ENCODE data around the gene SUCLG2.
A peak's percentile ranks its signal among the peaks of the same experiment; 100 is the strongest.
"Not testable (repeated sequence)": the region's sequence is repeated elsewhere in the genome, so short reads cannot be mapped to it uniquely, and the experiment has no call there.

The SUCLG2 gene

GRCh38 chr3:67551361-67552016 is 102.9 kb downstream of the SUCLG2 start:
- Mint-ChIP-seq H3K27ac (no peak overlapping the region), H3K36me3 (peaks cover 27% of the 10 kb centered on the region), H3K4me3 (no peak overlapping the region), H3K27me3 (no peaks in the 10 kb centered on the region), H3K9me3 (no peaks in the 10 kb centered on the region), H3K4me1 (peaks cover 15% of the 10 kb centered on the region)
- ATAC-seq (ENCODE audit: low read depth), result no peak
- DNase-seq (ENCODE audit: low spot score in 2 of 2), result no peak

DNA sequence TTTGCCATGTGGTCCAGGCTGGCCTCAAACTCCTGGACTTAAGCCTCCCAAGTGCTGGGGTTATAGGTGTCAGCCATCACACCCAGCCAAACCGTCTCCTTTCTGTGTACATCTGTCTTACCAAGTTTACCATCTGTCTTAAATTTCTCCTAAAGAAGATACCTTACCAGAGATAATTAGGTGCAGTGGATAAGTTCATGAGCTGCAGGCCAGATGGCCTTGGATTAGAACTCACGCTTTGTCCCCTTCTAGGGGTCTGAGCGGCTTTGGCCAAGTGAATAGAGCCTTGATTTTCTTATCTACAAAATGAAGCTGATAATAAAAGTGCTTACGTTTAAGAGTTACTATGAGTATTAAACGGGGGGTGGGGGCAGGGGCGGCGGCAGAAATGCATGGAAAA is 103.9 kb downstream of the SUCLG2 start:
- Mint-ChIP-seq H3K4me3 (no peak overlapping the region), H3K27me3 (no peaks in the 10 kb centered on the region), H3K4me1 (peaks cover 15% of the 10 kb centered on the region), H3K36me3 (peaks cover 24% of the 10 kb centered on the region), H3K27ac (no peak overlapping the region), H3K9me3 (no peaks in the 10 kb centered on the region)
- no peak for DNase-seq (ENCODE audit: low spot score in 2 of 2)
- no peak for ATAC-seq (ENCODE audit: low read depth)

DNA sequence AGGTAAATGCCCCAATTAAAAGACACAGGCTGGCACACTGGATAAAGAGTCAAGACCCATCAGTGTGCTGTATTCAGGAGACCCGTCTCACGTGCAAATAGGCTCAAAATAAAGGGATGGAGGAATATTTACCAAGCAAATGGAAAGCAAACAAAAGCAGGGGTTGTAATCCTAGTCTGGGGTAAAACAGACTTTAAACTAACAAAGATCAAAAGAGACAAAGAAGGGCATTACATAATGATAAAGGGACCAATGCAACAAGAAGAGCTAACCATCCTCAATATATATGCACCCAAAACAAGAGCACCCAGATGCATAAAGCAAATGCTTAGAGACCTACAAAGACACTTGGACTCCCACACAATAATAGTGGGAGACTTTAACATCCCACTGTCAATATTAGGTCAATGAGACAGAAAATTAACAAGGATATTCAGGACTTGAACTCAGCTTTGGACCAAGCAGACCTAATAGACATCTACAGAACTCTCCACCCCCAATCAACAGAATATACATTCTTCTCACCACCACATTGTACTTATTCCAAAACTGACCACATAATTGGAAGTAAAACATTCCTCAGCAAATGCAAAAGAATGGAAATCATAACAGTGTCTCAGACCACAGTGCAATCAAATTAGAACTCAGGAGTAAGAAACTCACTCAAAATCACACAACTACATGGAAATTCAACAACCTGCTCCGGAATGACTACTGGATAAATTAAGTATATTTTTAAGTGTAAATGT is 111.7 kb downstream of the SUCLG2 start:
- H3K27me3 Mint-ChIP-seq; H3K4me3 Mint-ChIP-seq; ATAC-seq (ENCODE audit: low read depth); H3K27ac Mint-ChIP-seq; DNase-seq (ENCODE audit: low spot score in 2 of 2): not testable (repeated sequence)
- Mint-ChIP-seq H3K9me3 (peaks cover 11% of the 10 kb centered on the region), H3K36me3 (peaks cover 48% of the 10 kb centered on the region), H3K4me1 (peaks cover 19% of the 10 kb centered on the region)

DNA sequence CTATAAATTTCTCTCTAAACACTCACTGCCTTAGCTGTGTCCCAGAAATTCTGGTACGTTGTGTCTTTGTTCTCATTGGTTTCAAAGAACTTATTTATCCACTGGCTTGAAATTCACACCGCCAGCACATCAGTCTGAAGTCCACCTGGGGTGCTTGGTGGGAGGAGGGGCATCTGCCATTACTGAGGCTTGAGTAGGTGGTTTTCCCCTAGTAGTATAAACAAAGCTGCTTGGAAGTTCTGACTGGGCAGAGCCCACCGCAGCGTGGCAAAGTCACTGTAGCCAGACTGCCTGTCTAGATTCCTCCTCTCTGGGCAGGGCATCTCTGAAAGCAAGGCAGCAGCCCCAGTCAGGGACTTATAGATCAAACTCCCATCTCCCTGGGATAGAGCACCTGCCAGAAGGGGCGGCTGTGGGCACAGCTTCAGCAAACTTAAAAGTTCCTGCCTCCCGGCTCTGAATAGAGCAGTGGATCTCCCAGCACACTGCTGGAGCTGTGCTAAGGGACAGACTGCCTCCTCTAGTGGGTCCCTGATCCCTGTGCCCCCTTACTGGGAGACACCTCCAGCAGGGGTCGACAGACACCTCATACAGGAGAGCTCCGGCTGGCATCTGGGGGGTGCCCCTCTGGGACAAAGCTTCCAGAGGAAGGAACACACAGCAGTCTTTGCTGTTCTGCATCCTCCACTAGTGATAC is 114.1 kb downstream of the SUCLG2 start:
- H3K4me3 Mint-ChIP-seq, result no peak overlapping the region
- DNase-seq (ENCODE audit: low spot score in 2 of 2), result no peak
- H3K4me1 Mint-ChIP-seq, result peaks cover 24% of the 10 kb centered on the region
- no peak overlapping the region for H3K27ac Mint-ChIP-seq
- no peaks in the 10 kb centered on the region for H3K27me3 Mint-ChIP-seq
- H3K9me3 Mint-ChIP-seq, result peaks cover 13% of the 10 kb centered on the region
- H3K36me3 Mint-ChIP-seq, result peaks cover 51% of the 10 kb centered on the region
- ATAC-seq (ENCODE audit: low read depth), result no peak

GRCh38 chr3:67537203-67537602 is 117.2 kb downstream of the SUCLG2 start:
- peak overlapping the region; percentile 25 for H3K27ac Mint-ChIP-seq

GRCh38 chr3:67535006-67535405 is 119.4 kb downstream of the SUCLG2 start:
- H3K9me3 Mint-ChIP-seq, result peaks cover 7% of the 10 kb centered on the region
- no peak for DNase-seq (ENCODE audit: low spot score in 2 of 2)
- no peak overlapping the region for H3K4me3 Mint-ChIP-seq
- no peak for ATAC-seq (ENCODE audit: low read depth)
- peaks cover 30% of the 10 kb centered on the region for H3K36me3 Mint-ChIP-seq
- H3K27ac Mint-ChIP-seq, result peak overlapping the region; percentile 2
- H3K4me1 Mint-ChIP-seq, result peaks cover 22% of the 10 kb centered on the region
- H3K27me3 Mint-ChIP-seq, result no peaks in the 10 kb centered on the region

More at GRCh38 chr3:67537203-67537602, 117.2 kb downstream of the SUCLG2 start:
- H3K4me1 Mint-ChIP-seq, result peaks cover 24% of the 10 kb centered on the region
- H3K9me3 Mint-ChIP-seq; H3K4me3 Mint-ChIP-seq; DNase-seq (ENCODE audit: low spot score in 2 of 2); ATAC-seq (ENCODE audit: low read depth); H3K27me3 Mint-ChIP-seq: not testable (repeated sequence)
- peaks cover 41% of the 10 kb centered on the region for H3K36me3 Mint-ChIP-seq

DNA sequence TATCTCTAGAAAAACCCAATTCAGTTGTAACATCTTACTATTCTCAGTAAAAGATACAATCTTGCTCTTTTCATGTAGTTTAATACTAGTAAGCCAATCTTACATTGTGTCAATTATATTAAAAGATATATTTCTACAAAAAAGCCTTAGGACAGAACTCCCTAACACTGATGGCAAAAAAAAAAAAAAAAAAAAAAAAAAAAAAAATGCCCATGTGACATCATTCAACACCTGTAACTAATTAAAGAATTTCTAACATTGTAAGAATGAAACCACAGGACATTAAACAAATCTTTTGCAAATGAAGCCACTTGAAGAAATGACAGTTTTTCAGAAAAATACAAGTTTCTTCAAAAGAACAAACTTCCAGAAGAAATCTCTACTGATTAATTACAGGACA is 119.8 kb downstream of the SUCLG2 start:
- DNase-seq (ENCODE audit: low spot score in 2 of 2) (no peak), ATAC-seq (ENCODE audit: low read depth) (no peak)
- Mint-ChIP-seq H3K36me3 (peaks cover 26% of the 10 kb centered on the region), H3K9me3 (peaks cover 3% of the 10 kb centered on the region), H3K4me1 (peaks cover 22% of the 10 kb centered on the region), H3K27ac (no peak overlapping the region), H3K27me3 (no peaks in the 10 kb centered on the region), H3K4me3 (no peak overlapping the region)

- no peaks in the 10 kb centered on the region for H3K27me3 Mint-ChIP-seq
- no peaks in the 10 kb centered on the region for H3K9me3 Mint-ChIP-seq
- peaks cover 34% of the 10 kb centered on the region for H3K36me3 Mint-ChIP-seq
- DNase-seq (ENCODE audit: low spot score in 2 of 2) (no peak), ATAC-seq (ENCODE audit: low read depth) (no peak)
- H3K27ac Mint-ChIP-seq, result no peak overlapping the region
- H3K4me1 Mint-ChIP-seq, result peaks cover 22% of the 10 kb centered on the region
- no peak overlapping the region for H3K4me3 Mint-ChIP-seq
These were observed 123.0 kb downstream of the SUCLG2 start for GRCh38 chr3:67531181-67532101.

- Mint-ChIP-seq H3K36me3 (peaks cover 42% of the 10 kb centered on the region), H3K4me1 (peaks cover 11% of the 10 kb centered on the region)
These were observed 124.5 kb downstream of the SUCLG2 start for GRCh38 chr3:67529915-67530314.

GRCh38 chr3:67529337-67529736 is 125.1 kb downstream of the SUCLG2 start:
- Mint-ChIP-seq H3K4me1 (peaks cover 11% of the 10 kb centered on the region), H3K36me3 (peaks cover 48% of the 10 kb centered on the region), H3K27me3 (no peaks in the 10 kb centered on the region), H3K4me3 (no peak overlapping the region), H3K9me3 (no peaks in the 10 kb centered on the region), H3K27ac (no peak overlapping the region)
- ATAC-seq (ENCODE audit: low read depth) (no peak), DNase-seq (ENCODE audit: low spot score in 2 of 2) (no peak)

More at GRCh38 chr3:67529915-67530314, 124.5 kb downstream of the SUCLG2 start:
- H3K4me3 Mint-ChIP-seq, result no peak overlapping the region
- H3K27ac Mint-ChIP-seq, result no peak overlapping the region
- ATAC-seq (ENCODE audit: low read depth) (no peak), DNase-seq (ENCODE audit: low spot score in 2 of 2) (no peak)
- H3K27me3 Mint-ChIP-seq, result no peaks in the 10 kb centered on the region
- no peaks in the 10 kb centered on the region for H3K9me3 Mint-ChIP-seq

DNA sequence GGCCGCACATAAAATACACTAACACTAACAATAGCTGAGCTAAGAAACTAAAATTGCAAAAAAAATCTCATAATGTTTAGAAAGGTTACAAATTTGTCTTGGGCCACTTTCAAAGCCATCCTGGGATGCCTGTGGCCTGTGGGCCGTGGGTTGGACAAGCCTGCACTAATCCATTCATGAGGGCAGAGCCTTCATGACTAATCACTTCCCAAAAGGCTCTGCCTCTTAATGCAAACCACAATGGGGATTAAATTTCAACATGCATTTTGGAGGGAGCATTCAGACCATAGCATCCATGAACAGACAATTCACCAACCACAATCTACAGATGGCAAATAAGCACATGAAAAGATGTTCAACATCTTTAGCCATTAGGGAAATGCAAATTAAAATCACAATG is 128.2 kb downstream of the SUCLG2 start:
- Mint-ChIP-seq H3K4me3 (no peak overlapping the region), H3K27me3 (no peaks in the 10 kb centered on the region), H3K9me3 (no peaks in the 10 kb centered on the region), H3K36me3 (peaks cover 44% of the 10 kb centered on the region), H3K27ac (no peak overlapping the region), H3K4me1 (peaks cover 7% of the 10 kb centered on the region)
- ATAC-seq (ENCODE audit: low read depth), result no peak
- DNase-seq (ENCODE audit: low spot score in 2 of 2), result no peak

GRCh38 chr3:67524046-67524445 is 130.4 kb downstream of the SUCLG2 start:
- Mint-ChIP-seq H3K9me3 (no peaks in the 10 kb centered on the region), H3K27me3 (no peaks in the 10 kb centered on the region), H3K4me3 (no peak overlapping the region), H3K27ac (no peak overlapping the region), H3K4me1 (peaks cover 5% of the 10 kb centered on the region), H3K36me3 (peaks cover 45% of the 10 kb centered on the region)
- DNase-seq (ENCODE audit: low spot score in 2 of 2), result no peak
- ATAC-seq (ENCODE audit: low read depth), result no peak

DNA sequence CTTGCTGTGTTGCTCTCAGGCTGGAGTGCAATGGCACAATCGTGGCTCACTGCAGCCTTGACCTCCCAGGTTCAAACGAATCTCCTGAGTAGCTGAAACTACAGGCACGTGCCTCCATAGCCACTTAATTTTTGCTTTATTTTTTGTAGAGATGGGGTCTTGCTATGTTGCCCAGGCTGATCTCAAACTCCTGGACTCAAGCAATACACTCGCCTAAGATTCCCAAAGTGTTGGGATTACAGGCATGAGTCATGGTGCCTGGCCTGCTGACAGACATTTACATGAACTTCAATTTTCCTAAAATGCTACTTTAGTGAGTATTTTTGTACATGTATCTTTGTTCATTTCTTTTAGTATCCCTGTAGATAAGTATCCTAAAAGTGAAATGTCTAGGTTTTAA is 132.3 kb downstream of the SUCLG2 start:
- Mint-ChIP-seq H3K27me3 (no peaks in the 10 kb centered on the region), H3K27ac (no peak overlapping the region), H3K4me1 (peaks cover 2% of the 10 kb centered on the region), H3K36me3 (peaks cover 38% of the 10 kb centered on the region), H3K9me3 (no peaks in the 10 kb centered on the region), H3K4me3 (no peak overlapping the region)
- ATAC-seq (ENCODE audit: low read depth) (no peak), DNase-seq (ENCODE audit: low spot score in 2 of 2) (no peak)
